ENCODE measurements around the gene STBD1. TPM values are rescaled to one million over a fixed set of nuclear protein-coding genes. Genes with fewer than 3 reads are reported as not detected.
"Not testable (repeated sequence)": the region's sequence is repeated elsewhere in the genome, so short reads cannot be mapped to it uniquely, and the experiment has no call there.

The STBD1 gene
- total RNA-seq, 4 donors from 2014 or later = 12.8 to 49.3 (median 24.9) TPM

DNA sequence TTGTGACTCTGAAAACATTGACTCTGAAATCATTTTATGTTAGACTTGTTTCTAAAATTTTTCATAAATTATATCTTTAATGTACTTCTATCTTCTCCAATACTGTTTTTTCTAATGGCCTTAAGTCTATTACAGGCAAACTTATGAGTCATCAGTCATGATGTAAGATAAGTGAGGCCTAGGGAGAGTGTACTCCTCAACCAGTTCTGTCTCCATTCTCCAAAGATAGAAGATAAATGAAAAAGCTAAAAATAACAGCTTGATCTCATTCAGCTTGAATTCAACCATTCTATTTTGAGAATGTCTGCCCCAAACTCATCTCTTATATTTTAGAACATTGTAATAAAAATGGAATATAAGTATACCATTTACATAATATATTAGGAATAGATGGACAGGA lies 34.5 kb downstream of the STBD1 start:
- DNase-seq (ENCODE audit: low spot score) (no peak), ATAC-seq (ENCODE audit: low FRiP score) (peak; percentile 81)
- TF ChIP-seq, protein P1, sequence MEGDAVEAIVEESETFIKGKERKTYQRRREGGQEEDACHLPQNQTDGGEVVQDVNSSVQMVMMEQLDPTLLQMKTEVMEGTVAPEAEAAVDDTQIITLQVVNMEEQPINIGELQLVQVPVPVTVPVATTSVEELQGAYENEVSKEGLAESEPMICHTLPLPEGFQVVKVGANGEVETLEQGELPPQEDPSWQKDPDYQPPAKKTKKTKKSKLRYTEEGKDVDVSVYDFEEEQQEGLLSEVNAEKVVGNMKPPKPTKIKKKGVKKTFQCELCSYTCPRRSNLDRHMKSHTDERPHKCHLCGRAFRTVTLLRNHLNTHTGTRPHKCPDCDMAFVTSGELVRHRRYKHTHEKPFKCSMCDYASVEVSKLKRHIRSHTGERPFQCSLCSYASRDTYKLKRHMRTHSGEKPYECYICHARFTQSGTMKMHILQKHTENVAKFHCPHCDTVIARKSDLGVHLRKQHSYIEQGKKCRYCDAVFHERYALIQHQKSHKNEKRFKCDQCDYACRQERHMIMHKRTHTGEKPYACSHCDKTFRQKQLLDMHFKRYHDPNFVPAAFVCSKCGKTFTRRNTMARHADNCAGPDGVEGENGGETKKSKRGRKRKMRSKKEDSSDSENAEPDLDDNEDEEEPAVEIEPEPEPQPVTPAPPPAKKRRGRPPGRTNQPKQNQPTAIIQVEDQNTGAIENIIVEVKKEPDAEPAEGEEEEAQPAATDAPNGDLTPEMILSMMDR (IDR thresholded peaks at IDR 0.05) = no peak

DNA sequence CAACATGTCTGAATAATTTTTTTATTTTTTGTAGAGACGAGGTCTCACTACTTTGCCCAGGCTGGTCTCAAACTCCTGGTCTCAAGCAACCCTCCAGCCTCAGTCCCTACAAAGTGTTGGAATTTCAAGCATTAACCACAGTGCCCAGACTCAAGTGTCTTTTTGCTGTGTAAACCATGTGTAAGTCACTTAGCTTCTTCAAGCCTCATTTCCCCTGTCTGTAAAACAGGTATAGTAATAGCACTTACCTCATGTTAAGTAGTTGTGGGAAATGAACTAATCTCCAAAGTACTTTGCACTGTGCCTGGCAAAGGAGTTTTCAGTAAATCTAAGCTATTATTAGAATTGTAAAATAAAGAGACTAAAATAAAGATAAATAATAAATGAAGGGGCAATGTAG lies 35.7 kb downstream of the STBD1 start:
- DNase-seq (ENCODE audit: low spot score) (no peak), ATAC-seq (ENCODE audit: low FRiP score) (no peak)
- TF ChIP-seq, protein P1 (IDR thresholded peaks at IDR 0.05) = no peak

DNA sequence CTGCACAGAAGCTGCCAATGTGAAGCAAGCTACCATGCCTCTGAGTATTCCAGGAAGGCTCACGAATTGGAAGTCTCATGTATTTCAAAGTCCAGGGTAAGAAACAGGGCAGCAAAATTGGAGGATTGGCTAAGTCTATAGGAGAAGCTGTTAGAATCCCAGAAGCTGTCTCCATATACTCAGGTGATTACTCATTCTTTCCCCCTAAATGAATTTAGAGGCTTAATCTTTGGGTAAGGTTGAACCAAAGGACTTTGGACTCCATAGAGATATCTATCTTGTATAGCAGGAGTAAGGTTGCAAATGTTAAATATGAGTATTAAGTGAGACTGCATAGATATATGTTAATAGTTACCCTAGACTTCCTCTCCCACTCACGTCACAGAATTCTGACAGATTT lies 36.3 kb downstream of the STBD1 start:
- ATAC-seq (ENCODE audit: low FRiP score) = no peak
- TF ChIP-seq, protein P1 (IDR thresholded peaks at IDR 0.05) = no peak
- no peak for DNase-seq (ENCODE audit: low spot score)

DNA sequence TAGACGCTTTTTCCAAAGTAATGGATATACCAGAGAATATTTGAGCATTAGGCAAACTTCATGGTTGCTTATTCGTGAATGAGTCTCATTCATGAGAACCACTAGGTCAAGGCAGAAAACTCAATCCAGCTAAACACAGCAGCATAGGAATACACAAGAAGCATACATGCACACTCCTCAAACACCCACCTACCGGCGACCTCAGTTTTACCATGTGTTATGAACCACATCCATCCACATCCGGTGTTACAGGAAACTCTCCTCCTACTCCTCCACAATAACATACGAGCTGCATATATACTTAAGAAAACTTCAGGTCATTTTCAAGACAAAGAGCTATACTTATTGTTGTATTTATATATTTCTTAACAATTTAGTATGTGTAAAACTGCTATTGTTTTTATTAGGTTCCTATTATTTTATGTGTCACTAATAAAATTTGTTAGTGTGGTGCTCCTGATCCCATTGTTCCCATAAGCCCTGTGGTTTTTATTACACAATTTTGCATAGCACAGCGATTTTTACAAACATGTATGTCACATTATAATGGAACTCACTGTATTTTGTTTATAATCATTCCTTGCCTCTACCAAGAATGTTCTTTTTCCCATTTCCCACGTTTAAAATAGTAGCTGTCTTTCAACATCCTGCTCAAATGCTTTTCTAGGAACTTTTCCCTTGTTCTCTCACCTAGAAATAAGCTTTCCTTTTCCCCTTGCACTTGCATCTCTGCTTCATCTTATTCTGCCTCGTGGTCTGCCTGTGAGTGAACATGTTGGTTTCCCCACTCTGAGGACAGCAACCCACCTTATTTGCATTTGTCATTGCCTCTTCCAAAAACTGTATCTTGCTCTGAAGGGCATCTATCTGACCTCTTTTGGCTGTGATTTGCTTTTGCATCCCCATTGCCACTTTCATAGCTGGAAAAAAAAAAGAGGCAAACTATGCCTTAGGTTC lies 48.3 kb downstream of the STBD1 start:
- TF ChIP-seq, protein P1 (IDR thresholded peaks at IDR 0.05) = no peak
- no peak for DNase-seq (ENCODE audit: low spot score)
- no peak for ATAC-seq (ENCODE audit: low FRiP score)

DNA sequence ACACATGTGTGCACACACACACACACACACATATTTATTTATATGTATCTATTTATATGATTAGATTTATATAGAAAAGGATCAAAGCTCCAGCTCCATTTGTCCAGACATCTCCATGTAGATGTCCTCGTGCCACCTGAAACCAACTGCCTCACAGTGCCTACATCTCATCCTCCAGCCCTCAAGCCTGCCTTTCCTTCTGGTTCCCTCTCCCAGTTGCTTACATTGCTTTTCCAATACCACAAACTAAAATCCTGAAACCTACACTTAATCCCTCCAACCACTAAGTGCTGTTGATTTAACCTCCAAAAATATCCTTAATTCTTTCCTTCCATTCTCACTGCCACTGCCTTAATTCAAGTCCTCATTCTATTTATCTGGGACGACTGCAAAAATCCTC lies 51.4 kb downstream of the STBD1 start:
- ATAC-seq (ENCODE audit: low FRiP score) (no peak), DNase-seq (ENCODE audit: low spot score) (no peak)
- TF ChIP-seq, protein P1 (IDR thresholded peaks at IDR 0.05) = no peak

DNA sequence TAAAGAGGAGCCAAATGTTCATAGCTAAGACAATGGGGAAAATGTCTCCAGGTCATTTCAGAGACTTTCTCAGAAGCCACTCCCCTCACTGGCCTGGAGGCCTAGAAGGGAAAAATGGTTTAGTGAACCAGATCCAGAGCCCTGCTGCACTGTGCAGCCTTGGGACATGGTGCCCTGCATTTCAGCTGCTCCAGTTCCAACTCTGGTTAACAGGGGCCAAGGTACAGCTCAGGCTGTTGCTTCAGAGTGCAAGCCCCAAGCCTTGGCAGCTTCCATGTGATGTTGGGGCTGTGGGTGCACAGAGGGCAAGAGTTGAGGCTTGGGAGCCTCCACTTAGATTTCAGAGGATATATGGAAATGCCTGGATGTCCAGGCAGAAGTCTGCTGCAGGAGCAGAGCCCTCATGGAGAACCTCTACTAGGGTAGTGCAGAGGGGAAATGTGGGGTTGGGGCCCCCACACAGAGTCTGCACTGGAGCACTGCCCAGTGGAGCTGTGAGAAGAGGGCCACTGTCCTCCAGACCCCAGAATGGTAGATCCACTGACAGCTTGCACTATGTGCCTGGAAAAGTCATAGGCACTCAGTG lies 53.4 kb downstream of the STBD1 start:
- ATAC-seq (ENCODE audit: low FRiP score); DNase-seq (ENCODE audit: low spot score): not testable (repeated sequence)

Small RNA genes within 50 kb of the gene (small RNA-seq; reads per million reads assigned to genes)
- gene RNU6-1000P = not detected

Other genes starting within 250 kb of the STBD1 start
- 1 to 10 TPM in 1 of 4 donors, not detected in 3; 1.7 TPM for gene ART3, start 232.0 kb upstream of the STBD1 start, total RNA-seq
- gene NUP54, start 158.3 kb upstream of the STBD1 start, total RNA-seq = 10 to 100 TPM; 36.0 to 50.1 (median 39.3) TPM
- gene SCARB2, start 92.9 kb upstream of the STBD1 start, total RNA-seq = 100 to 1,000 TPM; 106 to 174 (median 172) TPM
- 1 to 10 TPM; 1.7 to 7.8 (median 3.1) TPM for gene FAM47E, start 55.0 kb upstream of the STBD1 start, total RNA-seq
- gene CCDC158, start 114.4 kb downstream of the STBD1 start, total RNA-seq = under 1 TPM in 3 of 4 donors, not detected in 1; 0.32 to 0.75 (median 0.48) TPM
- gene SHROOM3, start 128.5 kb downstream of the STBD1 start, total RNA-seq = 10 to 100 TPM in 1 of 4 donors, 1 to 10 TPM in 3; 1.3 to 12.2 (median 3.1) TPM

Measured in omental fat pad (tissue), 4 donors.